ENCODE results near the gene ASIC2.

ASIC2 gene

DNA sequence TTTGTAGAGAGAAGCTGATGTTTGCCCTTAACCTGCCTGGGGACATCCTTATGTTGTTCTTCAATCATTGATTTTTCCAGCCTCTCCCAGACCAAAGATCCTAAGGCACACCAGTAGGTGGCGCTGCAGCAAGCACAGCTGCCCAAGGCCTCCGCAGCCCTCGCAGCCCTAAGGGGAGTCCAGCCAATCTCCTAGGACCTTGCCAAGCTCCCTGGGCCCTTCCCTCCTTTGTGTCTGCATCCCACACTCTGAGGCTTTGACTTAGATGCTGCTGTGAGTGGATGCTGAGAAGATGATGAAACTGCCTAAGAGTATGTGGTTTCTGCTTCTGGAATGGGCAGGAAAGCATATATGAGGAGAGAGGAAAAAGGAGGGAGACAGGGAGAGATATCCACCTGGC, 254.4 kb downstream of the ASIC2 start:
- H3K27ac ChIP-seq: no peak overlapping the region

DNA sequence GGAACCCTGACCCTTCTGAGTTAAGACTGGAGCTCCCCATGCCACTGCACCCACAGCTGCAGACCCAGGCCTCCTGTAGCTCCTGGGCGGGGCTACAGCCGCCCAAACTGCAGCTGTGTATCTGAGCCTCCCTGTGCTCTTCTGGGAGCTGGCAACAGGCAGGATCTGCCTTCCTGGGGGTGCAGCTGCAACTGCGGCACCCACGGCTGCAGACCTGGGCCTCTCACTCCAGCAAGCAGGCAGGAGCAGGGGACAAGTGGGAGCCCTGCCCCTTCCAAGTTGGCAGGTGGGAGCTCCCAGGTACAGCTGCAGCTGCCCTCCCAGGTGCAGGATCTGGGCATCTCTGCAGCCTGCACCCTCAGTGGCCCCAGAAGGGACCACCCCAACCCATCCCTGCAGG, 259.9 kb downstream of the ASIC2 start:
- TF ChIP-seq, protein P1, sequence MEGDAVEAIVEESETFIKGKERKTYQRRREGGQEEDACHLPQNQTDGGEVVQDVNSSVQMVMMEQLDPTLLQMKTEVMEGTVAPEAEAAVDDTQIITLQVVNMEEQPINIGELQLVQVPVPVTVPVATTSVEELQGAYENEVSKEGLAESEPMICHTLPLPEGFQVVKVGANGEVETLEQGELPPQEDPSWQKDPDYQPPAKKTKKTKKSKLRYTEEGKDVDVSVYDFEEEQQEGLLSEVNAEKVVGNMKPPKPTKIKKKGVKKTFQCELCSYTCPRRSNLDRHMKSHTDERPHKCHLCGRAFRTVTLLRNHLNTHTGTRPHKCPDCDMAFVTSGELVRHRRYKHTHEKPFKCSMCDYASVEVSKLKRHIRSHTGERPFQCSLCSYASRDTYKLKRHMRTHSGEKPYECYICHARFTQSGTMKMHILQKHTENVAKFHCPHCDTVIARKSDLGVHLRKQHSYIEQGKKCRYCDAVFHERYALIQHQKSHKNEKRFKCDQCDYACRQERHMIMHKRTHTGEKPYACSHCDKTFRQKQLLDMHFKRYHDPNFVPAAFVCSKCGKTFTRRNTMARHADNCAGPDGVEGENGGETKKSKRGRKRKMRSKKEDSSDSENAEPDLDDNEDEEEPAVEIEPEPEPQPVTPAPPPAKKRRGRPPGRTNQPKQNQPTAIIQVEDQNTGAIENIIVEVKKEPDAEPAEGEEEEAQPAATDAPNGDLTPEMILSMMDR (conservative IDR thresholded peaks at IDR 0.05): no peak
- no peak overlapping the region for H3K27ac ChIP-seq

More for the DNA sequence above, 254.4 kb downstream of the ASIC2 start:
- TF ChIP-seq, protein P1 (conservative IDR thresholded peaks at IDR 0.05): peak; percentile 85

DNA sequence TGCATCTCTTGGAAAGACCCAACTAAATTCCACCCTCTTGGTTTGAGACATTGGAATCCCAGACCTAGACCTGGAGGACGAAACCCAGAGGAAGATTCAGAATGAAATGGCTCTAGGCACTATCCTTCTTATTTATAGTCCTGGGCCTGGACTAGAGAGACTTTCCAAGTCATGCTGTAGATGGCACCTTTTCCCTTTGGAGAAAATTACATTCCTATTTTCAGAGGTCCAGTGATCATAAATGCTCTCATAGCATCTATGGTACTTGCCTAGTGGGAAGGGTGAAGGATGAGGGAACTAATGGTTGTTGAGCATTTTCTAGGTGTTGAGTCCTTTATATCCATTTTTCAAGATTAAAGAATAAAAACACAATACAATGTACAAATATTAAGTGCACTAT, 264.3 kb downstream of the ASIC2 start:
- H3K27ac ChIP-seq: no peak overlapping the region
- TF ChIP-seq, protein P1 (conservative IDR thresholded peaks at IDR 0.05): peak; percentile 80

DNA sequence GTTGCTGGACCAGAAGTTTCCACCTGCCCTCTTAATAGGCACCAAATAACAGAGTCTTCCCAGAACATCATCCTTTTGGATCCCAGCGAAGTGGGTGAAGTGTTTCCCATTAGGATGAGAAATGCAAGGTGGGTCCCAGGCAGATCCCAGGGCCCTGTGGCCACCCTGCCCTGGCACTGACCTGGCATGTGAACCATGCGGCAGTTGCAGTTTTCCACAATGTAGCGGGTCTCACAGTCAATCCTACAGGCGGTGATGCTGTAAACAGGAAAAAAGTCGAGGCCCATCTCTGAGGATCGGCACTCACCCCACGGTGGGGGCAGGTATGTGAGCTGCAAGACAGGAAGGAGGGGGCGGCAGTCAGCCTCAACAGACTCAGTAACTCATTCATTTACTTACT, 265.0 kb downstream of the ASIC2 start:
- TF ChIP-seq, protein P1 (conservative IDR thresholded peaks at IDR 0.05): no peak
- H3K27ac ChIP-seq: no peak overlapping the region

- no peak overlapping the region for H3K27ac ChIP-seq
- TF ChIP-seq, protein P1 (conservative IDR thresholded peaks at IDR 0.05): no peak
Observed at GRCh38 chr17:33024688-33025486, 268.2 kb downstream of the ASIC2 start.

- TF ChIP-seq, protein P1 (conservative IDR thresholded peaks at IDR 0.05): no peak
- no peak overlapping the region for H3K27ac ChIP-seq
Observed at GRCh38 chr17:33023790-33024189, 269.3 kb downstream of the ASIC2 start.

DNA sequence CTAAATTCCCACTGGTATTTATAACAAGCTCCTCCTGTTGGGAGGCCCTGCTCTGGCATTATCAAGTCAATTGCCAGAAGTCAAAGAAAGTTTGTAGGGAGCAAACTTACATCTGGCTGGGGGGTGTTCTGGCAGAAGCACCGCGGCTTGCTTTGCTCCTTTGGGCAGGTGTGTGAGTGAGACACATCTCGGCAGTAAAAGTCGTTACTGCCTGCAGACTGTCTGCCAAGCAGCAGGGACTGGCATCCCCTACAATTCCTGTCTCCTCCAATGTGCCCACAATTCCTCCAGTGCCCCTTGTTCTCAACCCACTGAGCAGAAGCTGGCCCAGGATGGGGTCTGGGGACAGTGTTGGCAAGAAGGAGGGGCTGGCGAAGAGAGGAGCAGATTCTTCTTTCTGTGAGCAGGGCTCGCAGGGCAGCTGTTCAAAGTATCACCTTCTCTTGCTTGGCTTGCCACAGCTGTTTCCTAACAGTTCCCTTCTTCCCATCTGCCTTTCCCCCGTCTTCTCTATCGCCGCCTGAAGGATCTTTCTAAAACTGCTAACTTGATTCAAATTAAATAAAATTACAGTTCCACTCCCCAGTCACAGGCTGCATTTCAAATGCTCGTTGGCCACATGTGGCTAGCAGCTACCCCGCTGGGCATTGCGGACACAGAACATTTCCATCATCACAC, 271.2 kb downstream of the ASIC2 start:
- TF ChIP-seq, protein P1 (conservative IDR thresholded peaks at IDR 0.05): 0 out of 2 replicates have a peak, but pooled peaks have one; percentile 5
- H3K27ac ChIP-seq: no peak overlapping the region
